Peyer's patch (tissue), 4 donors: ENCODE measurements around the gene PHLDB2.

ENCODE experiments used
- POLR2A ChIP-seq, 2 donors: fragments of 450-650 bp; IDR thresholded peaks; one replicate each; pipeline ENCODE4 v1.5.1; 2017; ENCODE audit warnings: antibody characterized with exemption in 2 of 2, mild to moderate bottlenecking in 2 of 2, moderate library complexity in 2 of 2
- TF ChIP-seq, protein P1 (sequence below), 6 experiments: fragments of 450-650 bp in 4 of 6; fragments of 200-600 bp in 2 of 6; sonication (generic) in 1 of 6; IDR thresholded peaks; one replicate each; pipeline ENCODE4 v1.5.1; 2017 to 2019; ENCODE audit warnings: antibody characterized with exemption in 6 of 6, mild to moderate bottlenecking in 3 of 6, moderate library complexity in 1 of 6

DNA sequence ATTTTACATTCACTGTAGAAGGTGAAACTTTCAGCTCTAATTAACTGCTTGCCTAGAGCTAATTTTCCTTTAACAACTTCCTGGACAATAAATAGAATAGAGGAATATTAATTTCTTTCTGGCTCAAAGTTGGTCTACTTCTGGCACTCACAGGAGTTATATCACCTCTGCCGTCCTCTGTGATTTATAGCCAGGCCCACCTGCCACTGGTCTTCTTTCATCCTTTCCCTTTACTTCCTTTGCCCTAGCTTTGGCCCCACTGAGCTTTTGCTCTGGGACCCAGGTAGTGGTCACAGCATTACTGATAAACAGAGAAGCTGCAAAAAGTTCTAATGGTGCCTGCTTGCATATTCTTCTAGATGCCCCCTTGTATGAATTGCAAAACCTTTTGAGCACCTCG lies 70.4 kb downstream of the PHLDB2 start:
- TF ChIP-seq POLR2A (IDR thresholded peaks at IDR 0.05), result no peak
- TF ChIP-seq, protein P1, sequence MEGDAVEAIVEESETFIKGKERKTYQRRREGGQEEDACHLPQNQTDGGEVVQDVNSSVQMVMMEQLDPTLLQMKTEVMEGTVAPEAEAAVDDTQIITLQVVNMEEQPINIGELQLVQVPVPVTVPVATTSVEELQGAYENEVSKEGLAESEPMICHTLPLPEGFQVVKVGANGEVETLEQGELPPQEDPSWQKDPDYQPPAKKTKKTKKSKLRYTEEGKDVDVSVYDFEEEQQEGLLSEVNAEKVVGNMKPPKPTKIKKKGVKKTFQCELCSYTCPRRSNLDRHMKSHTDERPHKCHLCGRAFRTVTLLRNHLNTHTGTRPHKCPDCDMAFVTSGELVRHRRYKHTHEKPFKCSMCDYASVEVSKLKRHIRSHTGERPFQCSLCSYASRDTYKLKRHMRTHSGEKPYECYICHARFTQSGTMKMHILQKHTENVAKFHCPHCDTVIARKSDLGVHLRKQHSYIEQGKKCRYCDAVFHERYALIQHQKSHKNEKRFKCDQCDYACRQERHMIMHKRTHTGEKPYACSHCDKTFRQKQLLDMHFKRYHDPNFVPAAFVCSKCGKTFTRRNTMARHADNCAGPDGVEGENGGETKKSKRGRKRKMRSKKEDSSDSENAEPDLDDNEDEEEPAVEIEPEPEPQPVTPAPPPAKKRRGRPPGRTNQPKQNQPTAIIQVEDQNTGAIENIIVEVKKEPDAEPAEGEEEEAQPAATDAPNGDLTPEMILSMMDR (IDR thresholded peaks at IDR 0.05), result no peak
